ENCODE measurements around the gene DCANP1.

The DCANP1 gene

DNA sequence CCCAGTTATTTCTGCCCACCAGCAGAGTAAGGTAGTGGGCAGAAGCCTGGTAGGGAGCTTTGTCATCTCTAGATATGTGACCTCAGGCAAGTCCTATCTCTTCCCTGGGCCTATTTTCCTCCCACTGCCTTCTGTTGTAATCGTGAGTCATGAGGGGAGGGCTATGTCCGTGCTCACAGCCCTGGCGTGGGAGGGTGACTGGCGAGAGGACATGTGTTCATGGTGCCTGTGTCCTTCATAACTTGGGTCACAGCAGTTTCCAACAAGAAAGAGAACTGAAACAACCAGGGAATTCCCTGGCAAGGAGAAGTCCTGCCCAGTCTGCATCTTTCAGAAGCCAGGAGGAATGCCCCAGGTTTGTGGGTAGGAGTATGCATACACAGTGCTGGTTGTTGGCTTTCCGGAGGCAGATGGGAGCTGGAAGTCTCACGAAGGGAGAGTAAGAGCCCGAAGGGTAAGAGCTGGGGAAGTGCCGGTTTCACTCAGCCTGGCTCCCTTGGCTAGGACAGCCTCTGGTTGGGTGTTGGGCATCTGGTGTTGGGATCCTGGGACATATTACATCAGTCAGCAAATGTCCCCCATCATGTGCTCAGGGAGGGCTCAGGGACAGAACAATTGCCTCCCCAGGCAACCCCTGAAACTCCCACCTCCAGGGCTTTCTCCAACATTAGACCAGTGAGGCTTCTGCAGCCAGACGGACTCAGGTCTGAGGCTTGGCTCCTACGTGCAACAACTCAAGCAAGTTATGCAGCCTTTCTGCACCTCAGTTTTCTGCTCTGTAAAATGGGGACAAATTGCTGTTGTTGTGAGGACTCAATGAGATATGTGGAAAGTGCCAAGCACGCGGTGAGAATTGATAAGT, 9.3 kb upstream of the DCANP1 start:
- peak; percentile 62 for DNase-seq (ENCODE audit: low spot score)

GRCh38 chr5:135455876-135456237, 8.7 kb upstream of the DCANP1 start:
- DNase-seq (ENCODE audit: low spot score), result no peak

DNA sequence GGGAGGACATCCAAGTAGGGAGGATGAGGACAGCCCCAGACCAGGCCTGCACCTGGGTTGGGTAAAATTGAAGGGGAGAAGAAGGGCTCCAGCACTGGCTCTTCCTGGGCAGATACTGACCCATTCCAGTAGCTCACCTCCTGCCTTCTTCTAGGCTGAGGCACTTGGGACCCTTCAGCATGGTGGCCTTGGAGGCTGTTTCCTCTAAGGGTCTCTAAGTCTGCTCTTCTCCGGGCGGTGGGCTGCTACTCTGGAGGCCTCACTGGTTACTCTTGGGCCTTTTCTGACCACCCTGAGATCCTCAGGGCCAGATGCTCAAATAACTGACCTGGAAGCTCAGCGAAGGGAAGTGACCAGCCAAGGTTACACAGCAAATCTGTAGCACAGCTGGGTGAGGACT, 7.8 kb upstream of the DCANP1 start:
- DNase-seq (ENCODE audit: low spot score), result no peak

GRCh38 chr5:135453613-135454012, 6.5 kb upstream of the DCANP1 start:
- no peak for DNase-seq (ENCODE audit: low spot score)

DNA sequence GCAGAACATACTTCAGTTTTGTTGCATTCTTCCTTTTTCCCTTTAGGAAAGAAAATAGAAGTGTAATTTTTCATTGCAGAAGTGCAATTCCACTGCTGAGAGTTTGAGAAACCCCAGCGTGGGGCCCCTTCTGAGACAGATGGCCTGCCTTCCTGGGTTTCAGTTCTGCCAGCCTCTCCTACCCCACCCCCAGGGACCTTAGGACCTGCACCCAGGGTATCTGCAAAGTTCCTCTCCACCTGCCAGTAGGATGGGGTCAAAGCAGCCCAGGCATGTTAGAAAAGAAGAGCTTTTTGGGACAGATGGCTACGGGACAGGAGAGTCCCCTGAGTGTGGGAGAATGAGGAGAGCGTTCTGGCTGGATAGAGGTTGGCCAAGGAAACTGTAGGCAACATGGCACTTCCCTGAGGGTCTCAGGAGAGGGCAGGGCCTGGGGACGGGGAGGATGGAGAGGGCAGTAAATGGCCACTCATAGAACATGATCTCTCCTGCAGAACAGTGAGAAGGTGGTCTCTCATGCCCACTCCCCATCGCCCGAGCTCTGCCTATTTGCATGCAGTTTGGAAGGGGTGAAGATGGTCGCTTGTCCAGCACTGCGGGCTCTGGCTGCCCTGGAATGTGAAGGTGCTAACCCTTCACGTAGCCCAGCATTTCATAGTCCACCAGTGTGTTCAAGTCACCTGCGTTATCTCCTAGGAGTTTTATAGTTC, 5.3 kb upstream of the DCANP1 start, which contains the start of gene TIFAB:
Gene TIFAB (minus strand): TSS at position 31 of the 710 bp plus-strand sequence. CDS start 2,412 bp downstream, outside the sequence.
- DNase-seq (ENCODE audit: low spot score), result no peak

- DNase-seq (ENCODE audit: low spot score), result no peak
These were observed 4.6 kb upstream of the DCANP1 start for GRCh38 chr5:135451581-135452320.

DNA sequence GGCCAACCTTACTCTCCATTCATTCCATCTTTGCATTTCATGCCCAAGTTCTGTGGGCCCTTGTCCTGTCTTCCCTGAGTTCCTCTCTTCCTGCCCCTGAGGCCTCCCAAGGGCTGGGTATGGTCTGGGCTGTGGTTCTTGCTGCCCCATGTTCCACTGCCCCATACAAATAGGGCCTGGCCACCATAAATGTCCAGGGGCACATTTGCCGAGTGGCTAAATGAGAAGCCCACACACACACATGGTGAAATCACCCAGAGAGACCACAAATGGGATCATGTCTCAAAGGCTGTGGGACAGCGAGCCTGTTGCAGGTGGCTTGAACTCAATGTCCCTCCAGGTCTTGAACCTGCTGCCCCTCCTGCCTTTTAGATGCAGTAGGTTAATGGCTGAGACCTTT, 3.8 kb upstream of the DCANP1 start:
- no peak for DNase-seq (ENCODE audit: low spot score)

DNA sequence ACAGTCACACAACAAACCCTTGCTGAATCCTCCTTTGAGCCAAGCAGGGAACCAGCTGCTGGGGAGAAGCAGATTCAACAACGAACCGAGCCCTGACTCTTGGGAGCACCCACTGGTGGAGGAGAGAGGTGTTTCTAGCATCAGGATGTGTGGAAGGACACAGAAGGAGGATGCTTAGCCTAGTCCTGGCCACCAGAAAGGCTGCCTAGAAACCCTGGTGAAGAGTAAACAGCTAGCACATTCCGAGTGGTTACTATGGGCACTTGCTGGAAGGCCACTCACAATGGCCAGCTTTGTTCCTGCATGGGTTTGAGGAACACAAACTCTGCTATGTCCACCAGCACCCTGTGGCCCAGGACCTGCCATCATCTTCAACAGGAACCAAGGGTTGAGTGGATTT, 3.2 kb upstream of the DCANP1 start:
- no peak for DNase-seq (ENCODE audit: low spot score)

DNA sequence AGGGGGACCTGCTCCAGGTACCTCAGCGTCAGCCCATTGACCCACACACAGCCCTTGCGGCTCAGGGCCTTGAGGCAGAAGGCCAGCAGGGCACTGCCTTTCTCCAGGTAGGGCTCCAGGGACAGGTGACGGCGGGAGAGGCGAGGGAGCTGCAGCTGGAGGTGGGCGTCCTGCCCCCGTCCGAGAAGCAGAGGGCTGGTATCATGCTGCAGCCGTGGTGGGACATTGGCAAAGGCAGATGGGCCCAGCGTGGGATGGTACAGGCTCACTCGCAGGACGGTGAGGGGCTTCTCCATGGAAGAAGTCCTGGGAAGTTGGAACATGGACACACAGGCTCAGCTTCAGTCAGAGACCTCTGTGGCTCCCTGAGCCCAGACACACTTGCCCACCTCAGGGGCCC, 2.5 kb upstream of the DCANP1 start:
- DNase-seq (ENCODE audit: low spot score), result no peak

- no peak for DNase-seq (ENCODE audit: low spot score)
These were observed 1.8 kb upstream of the DCANP1 start for GRCh38 chr5:135448791-135449507.

DNA sequence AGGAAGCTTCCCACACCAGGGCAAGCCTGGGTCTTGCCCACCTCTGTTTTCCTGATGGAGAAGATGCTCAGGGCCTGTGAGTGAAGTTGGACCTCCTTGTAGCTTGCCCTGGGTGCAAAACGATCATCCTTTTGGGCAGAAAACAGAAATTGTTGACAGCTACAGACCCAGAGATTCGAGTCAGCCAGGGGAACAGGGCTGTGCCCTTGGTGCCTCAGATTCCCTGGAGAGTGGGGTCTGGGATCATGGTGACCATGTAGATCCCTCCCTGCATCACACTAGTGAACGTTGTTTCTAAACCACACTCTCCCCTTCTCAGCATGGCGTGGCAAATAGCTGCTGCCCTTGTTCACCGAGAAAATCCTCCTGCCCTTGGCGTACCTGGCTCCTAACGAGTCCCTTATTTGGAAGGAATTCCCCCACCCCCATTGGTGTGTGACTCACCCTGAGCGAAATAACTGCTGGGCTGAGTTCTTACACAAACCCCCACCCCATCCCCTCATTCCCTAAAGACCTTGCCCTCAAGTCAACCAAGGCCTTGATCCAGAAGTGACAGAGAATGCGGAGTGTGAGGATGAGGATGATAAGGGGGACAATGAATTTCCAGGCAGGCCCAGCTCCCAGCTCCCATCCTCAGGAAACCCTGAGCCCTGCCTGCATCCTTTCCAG, 1.1 kb upstream of the DCANP1 start:
- DNase-seq (ENCODE audit: low spot score), result no peak

GRCh38 chr5:135446615-135447014, 533 bp downstream of the DCANP1 start:
- DNase-seq (ENCODE audit: low spot score), result no peak

- DNase-seq (ENCODE audit: low spot score), result no peak
These were observed 942 bp downstream of the DCANP1 start for GRCh38 chr5:135446206-135446605.

DNA sequence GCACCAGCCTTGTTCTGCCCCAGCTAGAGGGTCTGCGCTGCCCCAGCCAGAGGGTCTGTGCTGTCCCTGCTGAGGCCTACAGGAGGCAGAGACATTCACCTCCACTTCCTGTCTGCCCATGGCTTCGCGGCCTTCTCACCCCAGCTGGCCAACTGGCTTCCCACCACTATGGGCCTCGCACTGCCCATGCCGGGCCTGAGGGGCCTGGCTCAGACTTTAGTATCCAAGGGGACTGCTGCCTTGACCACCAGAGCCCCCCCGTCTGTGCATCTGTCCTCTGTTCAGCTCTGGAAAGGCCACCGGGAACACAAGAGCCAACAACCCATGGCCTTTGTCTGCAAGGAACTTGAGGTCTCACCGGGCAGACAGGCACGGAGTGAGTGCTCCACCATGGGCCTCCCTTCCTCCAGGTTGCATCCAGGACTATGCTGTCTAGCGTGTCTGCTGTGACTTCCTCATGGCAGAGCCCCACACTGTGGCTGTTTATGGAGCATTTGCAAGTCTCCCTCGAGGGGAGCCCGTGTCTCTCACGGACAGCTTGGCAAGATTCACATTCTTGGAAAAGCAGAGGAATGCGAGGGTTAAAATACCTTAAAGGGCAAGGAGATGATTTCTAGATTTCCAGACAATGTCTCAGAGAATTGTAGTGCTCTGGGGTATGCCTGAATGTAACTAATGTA, 1.7 kb downstream of the DCANP1 start:
- no peak for DNase-seq (ENCODE audit: low spot score)

DNA sequence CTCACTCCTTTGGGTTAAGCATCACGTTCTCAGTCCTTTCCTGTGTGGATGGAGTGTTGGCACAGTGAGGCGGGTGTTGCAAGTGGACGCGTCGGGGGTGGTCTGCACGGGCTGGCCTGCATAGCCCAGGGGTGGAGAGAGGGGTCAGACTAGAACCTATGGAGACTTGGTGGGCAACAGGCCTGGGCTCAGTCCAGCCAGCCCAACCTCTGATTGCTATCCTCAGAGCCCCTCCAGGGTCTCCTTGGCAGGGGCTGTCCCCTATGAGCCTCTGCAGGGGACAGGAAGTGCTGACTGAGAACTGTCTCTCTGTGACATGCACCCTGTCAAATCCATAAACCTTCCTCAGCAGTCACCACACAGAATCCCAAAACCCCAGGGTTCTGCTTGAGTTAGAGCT, 2.3 kb downstream of the DCANP1 start:
- DNase-seq (ENCODE audit: low spot score), result no peak

GRCh38 chr5:135444360-135444759, 2.8 kb downstream of the DCANP1 start:
- DNase-seq (ENCODE audit: low spot score), result no peak

- no peak for DNase-seq (ENCODE audit: low spot score)
These were observed 3.8 kb downstream of the DCANP1 start for GRCh38 chr5:135443161-135443960.

- no peak for DNase-seq (ENCODE audit: low spot score)
These were observed 4.6 kb downstream of the DCANP1 start for GRCh38 chr5:135442431-135443160.

- no peak for DNase-seq (ENCODE audit: low spot score)
These were observed 5.2 kb downstream of the DCANP1 start for GRCh38 chr5:135441919-135442318.
